ENCODE data around the gene ONECUT3. TPM values are rescaled to one million over a fixed set of nuclear protein-coding genes. Genes with fewer than 3 reads are reported as not detected.

Gene ONECUT3
- total and polyA plus RNA-seq, 9 of the 15 experiments (the other 6 are each of a cell fraction or from before 2014, with no cell fraction given) = not detected

DNA sequence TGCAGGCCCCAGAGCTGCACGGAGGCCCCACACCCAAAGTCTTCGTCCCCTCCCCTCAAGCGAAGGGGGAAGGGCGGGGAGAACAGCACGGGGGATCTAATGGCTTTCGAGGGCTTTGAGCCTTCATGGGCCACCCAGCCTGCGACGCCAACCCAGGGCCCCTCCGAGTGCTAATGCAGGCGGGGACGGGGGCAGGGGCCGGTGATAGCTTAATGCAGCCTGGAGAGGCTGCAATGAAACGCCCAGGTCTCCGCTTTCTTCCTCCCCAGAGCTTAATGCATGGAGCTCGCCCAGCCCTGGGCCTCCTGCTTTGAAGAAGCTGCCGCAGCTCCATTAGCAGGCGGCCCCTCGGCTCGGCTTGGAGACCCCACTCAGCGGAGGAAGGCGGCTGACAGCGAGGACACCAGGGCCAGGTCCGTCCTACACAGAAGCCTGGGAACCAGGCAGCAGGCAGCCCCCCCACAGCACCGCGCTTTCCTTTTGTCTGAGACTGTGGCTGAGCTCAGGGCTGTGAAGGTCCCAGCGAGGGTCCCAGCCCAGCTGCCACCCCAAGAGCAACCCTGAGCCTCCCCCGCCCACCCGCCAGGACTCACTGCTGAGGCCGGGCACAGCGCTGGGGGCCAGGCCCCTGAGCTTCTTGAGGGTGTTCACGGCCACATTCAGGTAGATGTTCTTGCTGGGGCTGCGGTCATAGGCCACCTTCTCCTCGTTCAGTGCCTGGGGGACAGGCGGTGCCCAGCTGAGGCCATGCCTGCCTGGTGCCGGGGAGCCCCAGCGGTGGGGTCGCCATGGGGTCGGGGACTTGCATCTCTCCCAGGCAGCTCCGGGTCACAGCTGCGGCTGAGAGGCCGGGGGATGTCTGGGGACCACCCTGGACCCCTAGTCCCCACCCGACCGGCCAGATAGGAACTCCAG is 66.3 kb downstream of the ONECUT3 start:
- H3K9me3 ChIP-seq (replicated peaks; ENCODE audit: control insufficient read depth, insufficient read depth, low read depth, low read length) = no peaks in the 10 kb centered on the region
- no peaks in the 10 kb centered on the region for H3K9me1 ChIP-seq (ENCODE audit: control insufficient read depth, insufficient read depth, low read length)
- intact Hi-C loops (cut with micrococcal nuclease) = no loop called here
- in situ Hi-C loops (cut with MboI) = no loop called here
- WGBS (ENCODE audit: insufficient coverage, low coverage, missing lambda C conversion rate) = 90% methylated on average over 21 of the region's 43 CpGs
- no peaks in the 10 kb centered on the region for H4K20me1 ChIP-seq (replicated peaks; ENCODE audit: control insufficient read depth, insufficient read depth, low read length)
- CTCF ChIA-PET (ENCODE audit: low intra/inter-chr PET ratio) = no interaction called here
- H2AFZ ChIP-seq (ENCODE audit: low read depth, low read length) = no peak overlapping the region
- FAIRE-seq (no peak), ATAC-seq (no peak), DNase-seq (ENCODE audit: extremely low read depth in 1 of 4, low spot score in 3 of 4) (no peak)
- H3K36me3 ChIP-seq (ENCODE audit: control insufficient read depth, insufficient read depth, low read length) = peaks cover 94% of the 10 kb centered on the region; the same call in 2 of the 3 replicates
- H3K4me3 ChIP-seq = no peak overlapping the region
- H3K4me2 ChIP-seq (ENCODE audit: insufficient read depth, low read length) = no peak overlapping the region
- peaks cover 6 to 44% of the 10 kb centered on the region in 2 experiments; a peak in 4 of 5 replicates for H3K4me1 ChIP-seq (replicated peaks in 1 of 2; ENCODE audit: control insufficient read depth in 2 of 2, insufficient read depth in 2 of 2, low read length in 2 of 2)
- peak; percentile 18; the same call in 1 of the 2 replicates for TF ChIP-seq RBFOX2 (IDR thresholded peaks at IDR 0.05; ENCODE audit: low read depth, low read length)
- TF ChIP-seq RBM22 (IDR thresholded peaks at IDR 0.05; ENCODE audit: low read depth, low read length, poor library complexity, severe bottlenecking) = peak; percentile 3
- TF ChIP-seq SRSF1 (IDR thresholded peaks at IDR 0.05; ENCODE audit: low read depth, low read length) = no peak
- no peak for TF ChIP-seq CGGBP1 (CRISPR knock-in tag; IDR thresholded peaks at IDR 0.05)
- H3K9ac ChIP-seq (ENCODE audit: insufficient read depth in 1 of 2, low read depth in 2 of 2, low read length in 2 of 2) = no peak overlapping the region
- BruUV-seq (replicated peaks) = no TSS peak
- H3K27me3 ChIP-seq (ENCODE audit: control insufficient read depth in 2 of 2, insufficient read depth in 2 of 2, low read length in 2 of 2) = no peaks in the 10 kb centered on the region
- H3K79me2 ChIP-seq (ENCODE audit: control insufficient read depth, insufficient read depth, low read length) = peaks cover 18% of the 10 kb centered on the region
- POLR2A ChIA-PET = interaction anchor here (0.5 to 1.1 kb wide), 7 partner anchors 8 to 178 kb away, joined by 3 read pairs; no protein-coding TSS in a partner anchor
- no peak overlapping the region for H3K27ac ChIP-seq (ENCODE audit: extremely low read depth, low read depth, low read length)
